Measurements from ENCODE around the gene HSDL1. TPM values are rescaled to one million over a fixed set of nuclear protein-coding genes. Genes with fewer than 3 reads are reported as not detected.

Gene HSDL1
- total RNA-seq, 1 experiment from 2014 or later: 13.3 TPM

- ChIA-PET POLR2A (ENCODE audit: unreplicated experiment) (no interaction called here), CTCF (no interaction called here)
- H3K9me3 ChIP-seq (ENCODE audit: low read length): no peaks in the 10 kb centered on the region
- H3F3A ChIP-seq (ENCODE audit: low read length, unreplicated experiment): no peaks in the 10 kb centered on the region
- H3K4me1 ChIP-seq (ENCODE audit: insufficient read depth, low read length): no peaks in the 10 kb centered on the region
- H4K20me1 ChIP-seq (ENCODE audit: low read length): no peaks in the 10 kb centered on the region
- intact Hi-C loops (cut with micrococcal nuclease): no loop called here
- H3K4me3 ChIP-seq (ENCODE audit: low read length): no peak overlapping the region
- no peaks in the 10 kb centered on the region for H3K36me3 ChIP-seq (ENCODE audit: low read depth, low read length)
- no peak overlapping the region for H3K4me2 ChIP-seq (ENCODE audit: low read length)
- no peaks in the 10 kb centered on the region for H3K9me2 ChIP-seq (replicated peaks; ENCODE audit: low read length)
- no peak overlapping the region for H3K9ac ChIP-seq (ENCODE audit: low read length)
- H3K27ac ChIP-seq (ENCODE audit: low read length): no peak overlapping the region
- no peaks in the 10 kb centered on the region for H3K27me3 ChIP-seq (ENCODE audit: low read length)
- no peak for ATAC-seq
- DNase-seq: no peak
- no peaks in the 10 kb centered on the region for H3K79me2 ChIP-seq (ENCODE audit: low read length)
- TF ChIP-seq CTCF (conservative IDR thresholded peaks at IDR 0.05; ENCODE audit: low read depth, low read length) (no peak), EZH2phosphoT487 (IDR thresholded peaks at IDR 0.05; ENCODE audit: borderline replicate concordance, low read length) (no peak), EZH2 (IDR thresholded peaks at IDR 0.05; ENCODE audit: low read length, unreplicated experiment) (no peak)
- BruUV-seq (replicated peaks): no TSS peak
- no peak overlapping the region for H2AFZ ChIP-seq (ENCODE audit: low read length)
Observed at GRCh38 chr16:84193480-84193879, 48.5 kb upstream of the HSDL1 start.

GRCh38 chr16:84191466-84191865, 46.5 kb upstream of the HSDL1 start:
- no TSS peak for BruUV-seq (replicated peaks)
- Histone ChIP-seq H3K79me2 (ENCODE audit: low read length) (peaks cover 3% of the 10 kb centered on the region), H3K27ac (ENCODE audit: low read length) (no peak overlapping the region), H3K4me2 (ENCODE audit: low read length) (no peak overlapping the region), H3K9me3 (ENCODE audit: low read length) (no peaks in the 10 kb centered on the region), H3F3A (ENCODE audit: low read length, unreplicated experiment) (no peaks in the 10 kb centered on the region), H3K4me1 (ENCODE audit: insufficient read depth, low read length) (no peaks in the 10 kb centered on the region), H4K20me1 (ENCODE audit: low read length) (no peaks in the 10 kb centered on the region), H3K4me3 (ENCODE audit: low read length) (no peak overlapping the region), H3K27me3 (ENCODE audit: low read length) (no peaks in the 10 kb centered on the region), H3K36me3 (ENCODE audit: low read depth, low read length) (no peaks in the 10 kb centered on the region), H3K9ac (ENCODE audit: low read length) (no peak overlapping the region), H2AFZ (ENCODE audit: low read length) (no peak overlapping the region), H3K9me2 (replicated peaks; ENCODE audit: low read length) (no peaks in the 10 kb centered on the region)
- ATAC-seq (no peak), DNase-seq (no peak)
- TF ChIP-seq EZH2 (IDR thresholded peaks at IDR 0.05; ENCODE audit: low read length, unreplicated experiment) (no peak), CTCF (conservative IDR thresholded peaks at IDR 0.05; ENCODE audit: low read depth, low read length) (no peak), EZH2phosphoT487 (IDR thresholded peaks at IDR 0.05; ENCODE audit: borderline replicate concordance, low read length) (no peak)
- intact Hi-C loops (cut with micrococcal nuclease): no loop called here
- CTCF ChIA-PET: no interaction called here
- POLR2A ChIA-PET (ENCODE audit: unreplicated experiment): no interaction called here

- Histone ChIP-seq H3K9ac (ENCODE audit: low read length) (no peak within 1 kb of the TSS), H3K27me3 (ENCODE audit: low read length) (no peaks in the 10 kb centered on the region), H4K20me1 (ENCODE audit: low read length) (no peaks in the 10 kb centered on the region), H2AFZ (ENCODE audit: low read length) (no peak within 1 kb of the TSS), H3F3A (ENCODE audit: low read length, unreplicated experiment) (no peaks in the 10 kb centered on the region), H3K9me3 (ENCODE audit: low read length) (no peaks in the 10 kb centered on the region), H3K4me2 (ENCODE audit: low read length) (no peak within 1 kb of the TSS), H3K79me2 (ENCODE audit: low read length) (peaks cover 9% of the 10 kb centered on the region), H3K9me2 (replicated peaks; ENCODE audit: low read length) (no peaks in the 10 kb centered on the region), H3K27ac (ENCODE audit: low read length) (no peak within 1 kb of the TSS), H3K36me3 (ENCODE audit: low read depth, low read length) (no peaks in the 10 kb centered on the region), H3K4me1 (ENCODE audit: insufficient read depth, low read length) (no peaks in the 10 kb centered on the region), H3K4me3 (ENCODE audit: low read length) (no peak within 1 kb of the TSS)
- TF ChIP-seq EZH2phosphoT487 (IDR thresholded peaks at IDR 0.05; ENCODE audit: borderline replicate concordance, low read length) (no peak), EZH2 (IDR thresholded peaks at IDR 0.05; ENCODE audit: low read length, unreplicated experiment) (no peak), CTCF (conservative IDR thresholded peaks at IDR 0.05; ENCODE audit: low read depth, low read length) (no peak)
- ATAC-seq: no peak
- DNase-seq: no peak
- ChIA-PET CTCF (no interaction called here), POLR2A (ENCODE audit: unreplicated experiment) (no interaction called here)
- BruUV-seq (replicated peaks): no TSS peak
- intact Hi-C loops (cut with micrococcal nuclease): no loop called here
Observed at GRCh38 chr16:84190731-84191388, 45.9 kb upstream of the HSDL1 start, which contains the start of gene ADAD2. Gene ADAD2, plus strand, starts transcription at chr16:84191157. Its CDS starts 74 bp downstream, at chr16:84191231.

Measured in PC-3 (cell line).